HG02870 (cell line): ENCODE data around the gene HYLS1.

Source experiments
- ATAC-seq: cut with Tn5 transposase; IDR thresholded peaks from one replicate; pipeline ENCODE4 v1.9.1; 2021; ENCODE audit warnings: mild to moderate bottlenecking, moderate library complexity; ENCODE audit not compliant: unreplicated experiment

The HYLS1 gene

DNA sequence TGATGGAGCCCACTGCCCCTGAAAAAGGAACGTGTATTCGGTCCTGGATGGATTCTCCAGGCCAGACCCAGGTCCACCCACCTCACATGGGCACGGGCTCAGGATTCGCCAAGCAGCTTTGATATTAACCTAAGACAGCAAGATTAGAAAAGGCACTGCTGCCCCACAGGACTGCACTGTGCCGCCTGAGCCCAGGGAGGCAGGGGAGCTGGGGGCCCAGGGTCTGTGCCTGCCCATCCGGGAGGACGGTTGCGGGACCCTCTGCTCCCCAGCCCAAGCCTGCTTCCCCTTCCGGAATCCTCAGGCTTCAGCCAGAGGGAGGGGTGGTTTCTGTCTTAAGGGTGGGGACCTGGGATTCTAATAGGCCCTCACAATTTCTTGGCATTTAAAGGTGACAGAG lies 44.8 kb downstream of the HYLS1 start:
- ATAC-seq, result no peak

DNA sequence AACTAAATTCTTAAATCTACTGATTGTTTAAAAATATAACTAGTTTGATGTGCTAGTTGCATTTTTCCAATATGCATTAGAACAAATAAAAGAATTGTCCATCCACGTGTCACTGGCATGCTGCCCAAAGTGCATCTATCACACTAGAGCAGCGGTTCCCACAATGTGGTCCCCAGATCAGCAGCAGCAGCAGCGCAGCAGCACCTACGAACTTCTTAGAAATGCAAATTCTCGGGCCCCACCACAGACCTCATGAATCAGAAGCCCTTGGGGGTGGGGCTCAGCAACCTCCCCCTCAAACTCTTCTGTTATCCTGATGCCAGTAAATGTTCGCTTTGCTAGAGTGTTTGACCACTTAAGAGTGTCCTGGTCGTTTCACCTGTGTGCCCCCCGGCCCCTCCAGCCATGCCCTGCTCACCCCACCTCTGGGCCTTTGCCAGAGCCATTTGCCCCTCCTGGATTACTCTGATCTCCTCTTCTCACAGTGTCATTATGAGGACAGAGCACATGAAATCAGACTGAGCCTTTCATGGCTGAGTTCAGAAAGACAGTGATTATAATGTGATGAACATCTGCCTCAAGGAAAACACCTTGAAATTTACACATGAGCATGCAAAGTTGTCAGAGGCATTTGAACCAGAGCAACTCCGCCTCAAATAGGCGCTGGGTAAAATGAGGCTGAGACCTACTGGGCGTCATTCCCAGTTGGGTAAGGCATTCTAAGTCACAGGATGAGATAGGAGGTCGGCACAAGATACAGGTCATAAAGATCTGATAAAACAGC lies 45.8 kb downstream of the HYLS1 start:
- ATAC-seq, result no peak

DNA sequence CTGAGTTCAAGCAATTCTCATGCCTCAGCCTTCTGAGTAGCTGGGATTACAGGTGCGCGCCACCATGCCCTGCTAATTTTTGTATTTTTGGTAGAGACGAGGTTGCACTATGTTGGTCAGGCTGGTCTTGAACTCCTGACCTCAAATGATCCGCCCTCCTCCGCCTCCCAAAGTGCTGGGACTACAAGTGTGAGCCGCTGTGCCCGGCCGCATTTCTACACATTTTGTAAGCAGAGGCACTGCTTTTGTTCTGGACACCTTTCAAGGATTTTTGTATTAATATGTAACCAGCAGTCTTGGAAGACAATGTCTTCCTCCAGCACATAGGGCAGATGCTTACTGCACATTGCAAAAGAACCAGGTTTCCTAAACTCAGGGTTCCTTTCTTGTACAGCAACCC lies 47.0 kb downstream of the HYLS1 start:
- no peak for ATAC-seq

DNA sequence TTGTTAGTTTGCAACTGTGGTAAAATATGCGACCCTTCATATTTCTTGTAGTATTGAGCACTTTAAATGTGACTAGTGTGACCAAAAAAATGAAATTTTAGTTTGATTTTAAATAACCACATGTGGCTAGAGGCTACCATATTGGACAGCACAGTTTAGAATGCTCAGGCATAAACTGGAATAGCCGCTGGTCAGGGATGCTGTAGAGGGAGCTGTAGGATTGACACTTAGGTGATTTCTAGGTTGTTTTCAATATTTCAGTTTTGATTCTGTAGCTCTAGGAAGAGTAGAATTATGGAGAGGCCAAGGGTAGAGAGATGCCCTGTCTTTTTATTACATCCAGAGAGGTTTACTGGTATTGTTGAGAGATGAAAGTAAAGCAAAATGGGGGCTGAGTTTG lies 47.6 kb downstream of the HYLS1 start:
- no peak for ATAC-seq

DNA sequence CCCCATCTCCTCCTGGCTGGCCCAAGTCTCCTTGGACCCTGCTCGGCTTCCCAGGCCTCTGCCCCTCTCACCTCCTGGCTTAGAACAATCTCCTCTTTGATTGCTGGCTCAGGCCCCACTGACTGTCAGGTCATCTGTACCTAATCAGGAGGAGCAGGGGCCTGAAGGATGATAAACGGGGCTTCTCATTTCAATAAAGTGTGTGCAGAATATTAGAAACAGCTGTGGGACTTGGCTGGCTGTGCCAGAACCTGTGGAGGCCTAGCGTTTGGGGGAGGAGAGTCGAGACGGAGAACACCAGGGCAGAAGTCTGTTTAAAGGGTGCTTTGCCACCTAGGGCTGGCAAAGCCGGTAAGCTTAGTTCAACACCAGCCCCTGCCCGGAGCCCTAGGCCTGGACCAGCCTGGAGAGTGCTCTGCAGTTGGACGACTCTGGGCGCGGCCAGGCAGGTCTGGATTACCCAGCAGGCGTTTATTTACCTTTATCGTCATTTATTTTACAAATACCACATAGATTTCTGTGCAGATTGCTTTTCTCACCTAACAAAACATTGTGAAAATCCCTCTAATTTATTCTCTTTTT lies 48.2 kb downstream of the HYLS1 start:
- ATAC-seq, result no peak

DNA sequence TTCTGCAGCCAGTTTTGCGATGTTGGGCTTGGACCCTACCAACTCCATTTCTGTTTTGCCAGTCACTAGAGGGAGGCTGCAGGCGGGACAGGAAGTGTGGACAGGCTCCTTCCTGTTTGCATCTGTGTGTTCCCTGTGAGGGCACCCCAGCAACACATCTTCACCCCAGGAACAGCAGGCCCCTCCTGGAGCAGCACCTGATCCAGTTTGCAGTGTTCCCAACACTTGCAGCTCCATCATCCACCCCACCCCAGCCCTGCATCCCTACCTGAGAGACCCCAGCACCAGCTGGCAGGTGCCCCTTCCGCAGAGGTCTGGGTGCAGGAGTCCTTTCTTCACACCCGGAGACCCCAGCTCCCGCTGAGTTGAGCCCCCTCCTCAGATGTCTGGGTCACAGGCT lies 51.0 kb downstream of the HYLS1 start:
- ATAC-seq, result no peak

DNA sequence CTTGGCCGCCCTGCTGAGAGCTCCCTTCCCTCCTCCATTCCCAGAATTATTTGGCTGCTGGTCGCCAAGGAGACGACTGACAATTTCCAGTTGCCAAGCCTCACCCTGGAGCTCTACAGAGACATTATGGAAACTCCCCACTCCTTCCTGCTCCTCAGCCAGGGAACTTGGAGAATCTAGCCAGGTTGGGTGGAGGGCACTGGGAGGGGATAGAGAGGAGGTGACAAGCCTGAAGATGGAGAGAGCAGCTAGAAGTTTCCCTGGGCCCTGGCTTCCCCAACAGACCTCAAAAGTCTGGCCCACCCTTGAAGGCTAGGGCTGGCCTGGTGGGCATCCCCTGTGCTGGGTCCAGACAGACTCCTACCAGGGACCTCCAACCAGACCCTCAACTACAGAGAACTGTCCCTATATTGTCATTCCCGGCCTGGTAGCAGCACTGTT lies 51.6 kb downstream of the HYLS1 start:
- ATAC-seq, result no peak

DNA sequence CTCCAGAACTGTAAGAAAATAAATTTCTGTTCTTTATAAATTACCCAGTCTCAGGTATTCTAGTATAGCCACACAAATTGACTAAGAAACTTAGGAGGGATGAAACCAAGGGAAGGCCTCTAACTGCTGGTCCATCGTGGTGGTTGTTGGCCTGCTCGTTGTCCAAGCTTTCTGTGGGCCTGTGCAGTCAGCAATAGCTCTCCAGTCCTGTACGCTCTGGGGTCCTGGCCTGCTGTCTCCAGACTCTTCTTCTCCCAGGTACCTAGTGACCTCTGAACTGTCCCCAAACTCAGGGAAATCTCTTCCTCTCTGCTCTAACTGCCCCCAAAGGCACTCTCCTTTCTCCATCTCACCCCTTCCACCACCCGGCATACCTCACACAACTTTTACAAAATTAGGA lies 52.7 kb downstream of the HYLS1 start:
- no peak for ATAC-seq

DNA sequence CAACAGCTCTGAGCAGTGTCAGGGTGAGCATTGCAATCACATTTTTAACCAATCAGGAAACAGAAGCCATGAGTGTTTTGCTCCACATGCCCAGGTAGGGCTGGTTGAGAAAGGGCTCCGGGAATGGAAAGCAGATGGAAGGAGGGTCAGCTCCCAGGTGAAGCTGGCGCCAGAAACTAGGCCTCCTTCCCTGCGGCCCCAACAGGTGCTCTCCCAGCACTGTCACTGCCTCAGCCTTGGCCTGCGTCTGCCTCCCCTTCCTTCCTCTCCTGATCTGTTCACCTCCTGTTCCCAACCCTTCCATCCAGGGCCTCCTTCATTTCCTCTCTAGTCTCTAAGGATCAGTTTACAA lies 53.8 kb downstream of the HYLS1 start:
- ATAC-seq, result no peak

DNA sequence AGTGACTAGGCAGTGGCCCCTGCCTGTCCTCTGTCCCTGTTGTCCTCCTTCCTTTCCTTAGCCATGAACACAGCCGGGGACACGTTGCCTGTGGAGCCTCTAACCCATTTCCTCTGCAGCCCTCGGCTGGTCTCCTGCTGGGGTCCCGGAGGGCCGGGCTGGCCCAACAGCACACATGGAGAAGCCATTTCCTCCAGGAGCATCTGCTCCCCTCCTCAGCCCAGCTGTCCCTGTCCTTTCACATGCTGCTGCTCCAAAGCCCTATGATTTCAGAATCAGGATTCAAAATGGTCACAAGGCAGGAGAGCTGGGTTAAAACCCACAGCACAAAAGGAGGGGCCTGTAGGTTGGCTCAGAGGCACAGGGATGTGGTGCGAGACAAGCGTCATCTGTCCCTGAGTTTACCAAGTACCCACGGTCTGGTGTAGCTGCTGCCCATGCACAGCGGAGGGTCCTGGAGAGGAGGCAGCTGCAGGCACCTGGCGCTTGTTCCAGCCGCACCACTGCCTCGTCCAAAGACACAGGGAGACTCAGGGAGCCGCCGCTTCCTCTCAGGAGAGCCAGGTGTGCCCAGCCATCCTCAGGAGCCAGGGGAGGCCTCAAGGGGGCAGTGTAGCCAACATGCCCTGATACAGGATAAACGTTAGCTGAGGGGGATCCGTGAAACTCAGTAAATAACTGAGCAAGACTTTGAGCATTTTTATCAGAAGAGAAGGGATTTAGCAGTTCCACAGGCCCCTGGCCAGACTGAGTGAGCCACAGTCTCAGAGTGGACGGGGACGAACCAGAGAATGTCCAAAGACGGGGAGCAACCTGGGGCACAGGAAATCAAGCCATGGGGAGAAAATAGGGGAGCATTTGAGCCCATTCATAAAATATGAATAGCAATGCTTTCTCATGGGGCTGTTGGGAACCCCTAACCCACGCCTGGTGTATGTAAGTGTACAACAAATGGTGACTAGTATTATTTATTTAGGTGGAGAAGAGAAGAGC lies 54.4 kb downstream of the HYLS1 start:
- ATAC-seq, result no peak

DNA sequence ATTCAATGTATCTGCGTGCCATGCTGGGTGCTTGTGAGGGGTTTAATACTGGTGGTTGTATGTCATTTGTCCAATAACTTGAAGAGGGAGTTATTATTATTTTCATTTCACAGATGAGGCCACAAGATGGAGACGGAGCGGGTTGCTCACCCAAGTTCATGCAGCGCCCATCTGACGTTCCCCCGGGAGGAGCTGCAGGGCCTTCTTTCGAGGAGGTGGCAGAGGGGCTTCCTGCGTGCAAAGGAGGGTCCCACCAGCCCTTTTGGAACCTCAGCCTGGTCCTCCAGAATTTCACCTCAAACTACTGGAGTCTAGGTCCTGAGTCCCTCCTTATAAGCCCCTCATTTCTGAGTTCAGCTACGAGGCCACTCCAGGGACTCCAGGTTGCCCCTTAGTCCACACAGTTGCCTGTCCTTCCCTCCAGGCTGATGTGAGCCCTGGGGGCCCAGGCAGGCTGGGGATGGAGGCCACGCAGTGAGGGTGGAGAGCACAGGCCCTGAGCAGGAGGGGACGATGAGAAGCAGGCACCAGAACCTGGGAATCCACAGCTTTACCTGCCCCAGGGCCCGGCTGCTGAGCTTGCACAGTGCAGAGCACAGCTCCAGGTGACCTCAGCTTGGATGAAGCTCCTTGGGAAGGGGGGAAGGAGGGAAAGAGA lies 55.4 kb downstream of the HYLS1 start:
- ATAC-seq, result no peak

DNA sequence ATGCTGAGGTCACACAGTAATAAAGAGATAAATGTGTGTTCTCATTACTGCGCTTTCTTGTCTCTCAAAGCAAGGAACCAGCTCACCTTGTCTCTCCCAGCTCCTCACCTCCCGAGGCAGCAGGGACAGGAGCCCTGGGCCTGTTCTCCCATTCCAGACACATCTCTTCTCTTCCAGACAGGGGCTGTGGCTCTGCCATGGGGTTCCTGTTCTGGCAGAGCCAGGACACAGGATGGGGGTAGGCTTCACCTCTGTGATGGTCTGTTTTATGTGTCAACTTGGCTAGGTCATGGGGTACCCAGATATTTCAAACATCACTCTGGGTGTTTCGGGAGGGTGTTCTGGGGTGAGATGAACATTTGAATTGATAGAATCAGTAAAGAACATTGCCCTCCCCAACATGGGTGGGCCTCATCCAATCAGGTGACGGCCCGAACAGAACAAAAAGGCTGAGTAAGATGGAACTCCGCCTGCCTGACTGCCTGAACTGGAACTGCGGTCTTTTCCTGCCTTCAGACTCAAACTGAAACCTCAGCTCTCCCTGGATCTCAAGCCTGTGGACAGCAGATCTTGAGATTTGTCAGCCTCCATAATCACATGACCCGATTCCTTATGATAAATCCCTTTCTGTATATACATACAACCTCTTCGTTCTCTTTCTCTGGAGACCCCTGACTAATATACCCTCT lies 56.3 kb downstream of the HYLS1 start:
- no peak for ATAC-seq

DNA sequence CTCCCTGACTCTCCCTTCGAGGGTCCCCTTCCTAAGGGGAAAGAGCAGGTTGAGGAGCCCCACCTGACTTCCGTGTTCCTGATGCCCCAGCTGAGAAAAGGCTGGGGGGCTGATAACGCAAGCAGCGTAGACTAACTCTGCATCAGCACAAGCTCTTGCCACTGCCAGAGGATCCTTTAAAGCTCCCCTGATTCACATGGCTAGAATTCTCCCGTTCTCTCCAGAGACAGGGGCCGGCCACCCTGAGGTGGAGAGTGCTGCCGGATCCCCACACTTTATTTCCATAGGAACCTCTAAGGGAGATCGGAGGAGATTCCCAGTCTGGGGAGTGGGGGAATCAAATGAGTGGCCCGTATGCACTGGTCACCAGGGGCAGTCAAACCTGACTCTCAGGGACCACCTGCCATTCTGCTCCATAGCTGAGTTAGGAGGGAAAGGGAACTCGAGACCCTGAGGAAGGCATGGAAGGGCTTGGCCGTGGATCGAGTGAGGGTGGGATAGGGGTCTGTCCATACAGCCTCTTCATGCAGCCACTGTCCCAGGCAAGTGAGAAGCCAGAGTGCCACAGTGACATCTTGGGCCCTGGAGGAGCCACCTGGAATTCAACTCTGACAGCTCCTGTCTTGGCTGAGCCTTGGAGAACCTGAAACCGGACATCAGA lies 57.0 kb downstream of the HYLS1 start:
- no peak for ATAC-seq

DNA sequence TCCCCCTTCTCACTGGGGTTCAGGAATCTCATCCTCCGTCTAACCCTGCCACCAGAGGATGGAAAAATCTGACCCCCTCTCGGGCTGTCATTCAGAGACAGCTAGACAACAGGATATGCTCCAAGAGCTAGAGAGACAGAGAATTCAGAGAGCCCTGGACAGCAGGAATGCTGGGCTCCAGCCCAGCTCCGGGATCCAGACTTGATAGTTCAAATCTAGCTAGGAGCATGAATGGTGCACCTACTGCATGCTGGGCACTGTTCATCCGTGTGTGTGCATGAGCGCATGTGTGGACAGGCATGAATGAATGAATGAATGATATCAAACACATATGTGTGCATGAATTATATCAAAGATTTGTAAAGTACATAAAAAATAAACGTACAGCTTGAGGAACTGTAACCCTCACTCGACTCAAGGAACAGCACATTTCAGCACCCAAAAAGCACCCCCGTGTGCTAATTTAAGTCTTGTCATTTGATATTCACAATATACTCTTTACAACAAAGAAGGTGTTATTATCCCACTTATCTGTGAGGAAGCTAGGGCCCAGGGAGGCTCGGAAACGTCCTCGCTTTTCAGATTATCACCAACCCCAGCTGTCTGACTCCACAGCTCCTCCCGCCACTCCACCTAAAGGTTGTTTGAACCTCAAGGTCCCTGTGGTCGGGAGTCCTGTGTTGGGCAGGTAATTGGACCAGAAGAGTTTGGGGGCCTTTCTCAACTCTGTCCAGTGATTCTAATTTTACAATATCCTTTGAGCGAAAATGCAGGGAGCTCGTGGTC lies 57.7 kb downstream of the HYLS1 start:
- no peak for ATAC-seq

DNA sequence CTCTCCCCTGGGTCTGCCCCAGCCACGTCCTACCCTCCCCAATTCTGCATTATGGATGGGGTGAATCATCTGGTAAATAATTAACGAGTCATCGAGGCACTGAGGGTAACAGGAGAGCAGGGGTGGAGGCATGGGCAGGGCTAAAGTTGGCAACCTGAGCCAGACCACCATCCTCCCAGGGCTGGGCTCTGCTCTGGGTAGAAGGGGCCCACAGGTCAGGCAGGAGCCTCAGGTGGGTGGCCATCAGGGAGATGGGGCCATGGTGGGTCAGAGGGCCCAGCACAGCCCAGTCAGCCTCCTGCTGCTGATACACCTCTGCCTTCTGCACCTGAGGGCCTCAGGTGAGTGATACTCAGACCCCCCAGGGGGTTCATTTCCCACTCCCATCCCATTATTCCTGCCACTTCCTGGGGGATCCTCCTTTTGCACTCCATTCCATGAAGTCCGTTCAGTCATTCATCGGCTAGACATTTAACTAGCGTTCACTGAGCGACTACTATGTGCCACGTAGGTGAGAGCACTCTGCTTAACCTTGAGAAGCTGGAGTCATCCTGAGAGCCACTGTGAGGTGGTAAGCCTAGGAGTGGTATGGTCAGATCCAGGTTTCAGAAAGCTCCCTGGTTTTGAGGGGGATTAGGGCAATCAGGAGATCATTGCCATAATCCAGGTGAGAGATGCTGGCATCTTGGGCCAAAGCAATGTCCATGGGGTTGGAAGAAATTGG lies 58.5 kb downstream of the HYLS1 start, which contains the start of gene VSIG10L2:
Gene VSIG10L2 (plus strand): TSS at position 248 of the 724 bp plus-strand sequence. CDS start 12 bp downstream, at position 260.
- ATAC-seq, result no peak

DNA sequence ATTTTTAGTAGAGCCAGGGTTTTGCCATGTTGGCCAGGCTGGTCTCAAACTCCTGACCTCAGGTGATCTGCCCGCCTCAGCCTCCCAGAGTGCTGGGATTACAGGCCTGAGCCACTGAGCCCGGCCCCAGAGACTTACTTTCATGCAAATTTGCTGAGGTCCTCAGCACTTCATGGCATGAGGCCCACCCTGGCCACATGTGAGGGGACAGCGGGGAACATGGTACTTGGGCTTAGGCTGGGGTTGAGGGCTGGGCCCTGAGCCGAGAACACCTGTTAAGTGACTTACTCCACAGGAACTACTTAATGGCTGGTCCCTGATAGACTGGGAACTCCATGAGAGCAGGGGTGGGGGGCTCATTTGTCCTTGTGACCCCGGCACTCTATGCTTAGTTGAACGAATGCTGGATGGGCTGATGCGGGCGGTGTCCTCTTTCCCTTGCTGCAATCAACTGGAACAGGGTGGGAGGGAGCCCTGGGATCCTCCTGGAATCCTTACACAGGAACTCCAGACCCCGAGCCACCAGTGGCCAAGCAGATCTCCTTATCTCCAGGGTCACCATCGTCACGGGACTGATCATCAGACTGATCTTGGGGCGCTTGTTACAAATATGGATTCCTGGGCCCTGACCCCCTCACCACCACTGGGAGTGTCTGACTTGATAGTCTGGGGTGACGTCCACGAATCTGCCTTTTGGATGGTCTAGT lies 59.4 kb downstream of the HYLS1 start:
- ATAC-seq, result no peak

DNA sequence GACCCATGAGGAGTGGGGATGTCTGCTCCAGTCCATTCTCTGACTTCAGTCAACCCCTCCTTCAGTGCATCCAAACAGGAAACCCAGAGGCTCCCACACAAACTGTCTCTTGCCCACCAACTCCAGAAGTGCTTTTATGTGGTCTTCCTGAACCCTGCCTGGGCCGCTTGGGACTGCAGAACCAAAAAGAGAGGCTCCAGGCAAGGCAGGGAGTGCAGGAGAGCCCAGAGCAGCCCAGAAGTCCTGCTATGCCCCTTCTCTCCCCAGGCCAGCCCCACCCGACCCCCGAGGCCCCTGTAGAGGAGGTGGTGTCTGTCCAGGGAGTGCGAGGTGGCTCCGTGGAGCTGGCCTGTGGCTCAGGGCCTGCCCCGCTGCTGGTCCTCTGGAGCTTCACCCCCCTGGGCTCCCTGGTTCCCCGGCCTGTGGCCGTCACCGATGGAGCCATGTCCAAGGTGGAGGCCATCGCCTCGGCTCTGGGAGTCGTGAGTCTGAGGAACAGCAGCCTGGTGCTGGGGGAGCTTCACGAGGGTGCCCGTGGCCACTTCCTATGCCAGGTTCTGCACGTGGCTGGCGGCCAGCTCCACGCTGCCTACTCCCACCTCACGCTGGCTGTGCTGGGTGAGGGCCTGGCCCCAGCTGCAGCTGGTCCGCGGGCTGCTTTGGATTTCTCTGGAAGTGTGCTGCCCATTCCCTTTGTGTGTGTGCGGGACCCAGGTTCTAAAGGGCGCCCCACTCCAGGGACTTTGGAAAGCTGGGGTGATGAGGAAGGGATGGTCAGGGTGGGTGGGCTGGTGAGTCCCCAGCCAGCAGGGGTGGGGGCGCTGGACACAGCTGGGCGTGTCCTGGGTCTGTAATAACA lies 60.2 kb downstream of the HYLS1 start:
- ATAC-seq, result no peak
